RWPE1 (cell line): Measurements from ENCODE around the gene TRAT1.

ENCODE experiments used
- CTCF ChIA-PET: fragments of 350-600 bp; sonication (Branson Sonifier 250); formaldehyde crosslinking; extraction: SDS; loops from one replicate; lab custom pipeline; 2021; lab: Yijun Ruan, JAX
- POLR2A ChIA-PET: fragments of 400-600 bp; formaldehyde crosslinking; extraction: SDS; loops from one replicate; lab custom pipeline; 2020; ENCODE audit warnings: antibody characterized with exemption; ENCODE audit not compliant: low non-redundant PET; lab: Yijun Ruan, JAX
- DNase-seq: peaks from one replicate; pipeline ENCODE4 v3.0.0; 2012; ENCODE audit warnings: low spot score
- H3K27ac ChIP-seq: fragments of 450-650 bp; 2 replicates; pipeline ENCODE4 v1.5.1; 2017
- CTCF ChIP-seq: fragments of 450-650 bp; conservative IDR thresholded peaks from 2 replicates; pipeline ENCODE4 v1.5.1; 2017; ENCODE audit warnings: low read depth, mild to moderate bottlenecking

Gene TRAT1

DNA sequence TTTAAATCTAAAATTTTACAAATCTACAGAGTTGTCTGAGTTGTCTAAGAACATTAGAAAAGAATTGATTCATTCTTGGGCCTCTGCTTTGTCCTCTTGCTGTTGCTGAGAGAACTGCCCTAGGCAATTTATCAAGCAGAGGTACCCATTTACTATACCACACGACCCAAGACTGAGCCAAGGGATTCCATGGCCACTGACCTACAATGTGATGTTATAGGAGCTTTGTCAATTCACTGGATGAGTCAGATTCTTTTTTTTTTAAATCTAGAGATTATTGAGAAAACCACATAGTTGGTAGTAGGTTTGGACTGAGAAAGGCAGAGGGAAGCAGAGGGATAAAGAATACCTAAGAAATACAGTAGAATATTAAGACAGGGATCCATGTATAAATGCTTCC is 55.3 kb downstream of the TRAT1 start:
- DNase-seq: no peak
- no peak for TF ChIP-seq CTCF
- no peak overlapping the region for H3K27ac ChIP-seq
- CTCF ChIA-PET: no interaction called here
- POLR2A ChIA-PET: no interaction called here

GRCh38 chr3:108879915-108880314 is 57.3 kb downstream of the TRAT1 start:
- CTCF ChIA-PET: interaction anchor here (0.6 to 0.8 kb wide), 2 partner anchors 35 to 60 kb away, joined by 3 read pairs; no protein-coding TSS in a partner anchor
- POLR2A ChIA-PET: no interaction called here
- TF ChIP-seq CTCF: no peak
- DNase-seq: peak; percentile 9
- H3K27ac ChIP-seq: no peak overlapping the region

DNA sequence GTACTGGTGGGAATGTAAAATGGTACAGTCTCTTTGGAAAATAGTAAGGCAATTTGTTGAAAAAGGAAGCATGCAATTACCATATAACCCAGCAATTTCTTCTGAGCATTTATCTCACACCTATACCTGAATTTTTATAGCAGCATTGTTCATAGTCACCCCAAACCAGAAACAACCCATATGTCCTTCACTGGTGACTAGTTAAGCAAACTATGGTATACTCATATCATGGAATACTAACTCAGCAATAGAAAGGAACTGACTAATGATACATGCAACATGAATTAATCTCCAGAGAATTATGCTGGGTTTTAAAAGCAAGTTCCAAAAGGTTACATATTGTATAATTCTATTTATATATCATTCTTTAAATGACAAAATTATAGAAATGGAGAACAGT is 60.2 kb downstream of the TRAT1 start:
- ChIA-PET POLR2A (no interaction called here), CTCF (no interaction called here)
- TF ChIP-seq CTCF: no peak
- DNase-seq: no peak
- H3K27ac ChIP-seq: no peak overlapping the region

DNA sequence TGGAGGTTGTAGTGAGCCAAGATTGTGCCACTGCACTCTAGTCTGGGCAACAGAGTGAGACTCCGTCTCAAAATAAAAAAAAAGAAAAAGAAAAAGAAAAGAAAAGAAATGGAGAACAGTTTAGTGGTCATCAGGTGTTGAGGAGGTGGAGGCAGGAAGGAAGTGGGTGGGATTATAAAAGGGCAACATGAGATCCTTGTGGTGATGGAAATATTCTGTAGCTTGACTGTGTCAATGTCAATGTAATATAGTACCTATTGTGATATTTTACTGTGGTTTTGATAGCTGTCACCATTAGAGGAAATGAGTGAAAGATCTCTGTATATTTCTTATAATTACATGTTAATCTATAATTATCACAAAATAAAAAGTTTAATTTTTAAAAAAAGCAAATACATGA is 60.8 kb downstream of the TRAT1 start:
- POLR2A ChIA-PET: no interaction called here
- CTCF ChIA-PET: no interaction called here
- no peak for TF ChIP-seq CTCF
- no peak overlapping the region for H3K27ac ChIP-seq
- no peak for DNase-seq

GRCh38 chr3:108887121-108887520 is 64.5 kb downstream of the TRAT1 start:
- ChIA-PET POLR2A (no interaction called here), CTCF (no interaction called here)
- H3K27ac ChIP-seq: no peak overlapping the region
- DNase-seq: no peak
- TF ChIP-seq CTCF: no peak

DNA sequence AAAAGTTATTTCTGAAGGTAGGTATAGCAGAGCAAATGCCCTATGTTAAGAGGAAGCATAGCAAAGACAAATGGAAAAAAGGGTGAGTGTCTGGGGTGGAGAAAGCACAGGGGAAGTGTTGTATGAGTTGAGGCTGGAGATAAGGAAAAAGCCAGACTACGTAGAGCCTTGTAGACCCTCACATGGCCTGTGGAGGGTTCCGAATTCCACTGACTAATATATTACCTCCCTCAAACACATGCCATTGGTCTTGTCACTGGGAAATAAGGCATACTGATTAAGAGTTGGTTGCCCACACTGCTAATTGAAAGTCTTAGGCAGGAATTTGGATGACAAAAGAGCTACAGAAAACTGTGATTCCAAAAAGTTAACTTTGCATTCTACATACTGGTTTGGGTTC is 65.2 kb downstream of the TRAT1 start:
- ChIA-PET CTCF (no interaction called here), POLR2A (no interaction called here)
- no peak for DNase-seq
- no peak for TF ChIP-seq CTCF
- no peak overlapping the region for H3K27ac ChIP-seq

DNA sequence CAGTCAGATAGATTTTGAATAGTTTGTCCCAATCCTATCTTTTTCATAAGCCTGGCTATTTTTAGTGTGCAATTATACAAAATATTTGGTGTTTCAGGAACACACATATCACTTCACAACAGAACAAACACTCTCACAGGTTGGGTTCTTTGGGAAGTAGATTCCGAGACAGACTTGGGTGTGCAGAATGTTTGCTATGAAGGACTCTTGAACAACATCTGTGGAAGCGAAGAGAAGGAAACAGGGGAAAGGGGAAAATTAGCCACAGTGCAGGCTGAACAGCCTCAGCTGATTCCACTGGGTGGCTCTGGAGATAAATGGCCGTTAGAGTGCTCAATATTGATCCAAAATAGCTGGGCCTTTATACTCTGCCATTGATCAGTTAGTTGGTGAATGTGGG is 69.2 kb downstream of the TRAT1 start:
- H3K27ac ChIP-seq: no peak overlapping the region
- ChIA-PET POLR2A (no interaction called here), CTCF (interaction anchor here (1.5 kb wide), 1 partner anchor 23 kb away, joined by 3 read pairs; no protein-coding TSS in a partner anchor)
- no peak for TF ChIP-seq CTCF
- DNase-seq: no peak
